SK-N-DZ (cell line): ENCODE measurements around the gene CEP70.
"Not testable (repeated sequence)": the region's sequence is repeated elsewhere in the genome, so short reads cannot be mapped to it uniquely, and the experiment has no call there.

ENCODE experiments used
- DNase-seq: peaks from one replicate; pipeline ENCODE4 v3.0.0-alpha.2; 2015; ENCODE audit warnings: low spot score

CEP70 gene

DNA sequence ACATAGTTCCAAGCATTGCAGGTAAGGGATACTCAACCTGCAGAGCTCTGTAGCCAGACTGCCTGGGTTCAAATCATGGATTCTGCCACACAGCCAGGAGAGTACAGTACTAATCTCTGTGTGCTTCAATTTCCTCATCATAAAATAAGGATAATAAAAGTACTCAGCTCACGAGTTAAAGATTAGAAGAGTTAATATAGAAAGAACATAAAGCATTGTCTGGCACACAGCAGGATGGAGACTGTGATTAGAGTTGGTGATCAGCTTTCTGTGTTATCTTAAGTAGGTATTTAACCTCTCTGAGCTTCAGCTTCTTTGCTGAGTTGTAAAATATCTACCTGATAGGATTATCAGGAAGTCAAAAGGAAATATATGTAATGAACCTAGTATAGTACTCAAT is 2.7 kb downstream of the CEP70 start:
- DNase-seq, result no peak

- DNase-seq, result no peak
Measured at GRCh38 chr3:138588445-138588844, 5.6 kb downstream of the CEP70 start.

DNA sequence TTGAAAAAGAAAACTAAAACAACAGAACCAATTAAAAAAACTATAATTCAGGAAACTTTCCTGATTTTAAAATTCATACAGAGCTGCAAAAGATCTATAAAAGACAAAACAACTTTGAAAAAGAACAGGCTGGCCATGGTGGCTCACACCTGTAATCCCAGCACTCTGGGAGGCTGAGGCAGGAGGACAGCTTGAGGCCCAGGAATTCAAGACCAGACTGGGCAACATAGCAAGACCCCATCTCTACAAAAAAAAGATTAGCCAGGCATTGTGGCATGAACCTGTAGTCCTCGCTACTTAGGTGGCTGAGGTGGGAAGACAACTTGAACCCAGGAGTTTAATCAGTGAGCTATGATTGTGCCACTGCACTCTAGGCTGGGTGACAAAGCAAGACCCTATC is 6.7 kb downstream of the CEP70 start:
- no peak for DNase-seq

GRCh38 chr3:138578961-138579574 is 15.0 kb downstream of the CEP70 start:
- DNase-seq, result no peak

DNA sequence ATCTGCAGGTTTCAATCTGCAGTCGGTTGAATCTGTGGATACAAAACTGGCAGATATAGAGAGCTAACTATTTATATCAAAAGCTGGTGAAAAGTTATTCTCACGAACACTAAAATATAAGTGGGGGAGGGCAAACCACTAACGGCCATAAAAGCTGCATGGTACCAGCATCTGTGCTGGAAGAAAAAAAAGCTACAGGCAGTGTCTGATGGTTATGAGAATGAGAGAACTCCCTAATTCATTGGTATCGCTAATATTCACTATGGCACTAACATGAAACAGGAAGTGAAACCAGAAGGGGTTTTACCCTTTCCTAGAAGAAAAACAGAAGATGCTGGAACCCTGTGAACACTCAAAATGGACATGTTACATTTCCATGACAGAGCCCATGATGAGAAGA is 15.9 kb downstream of the CEP70 start:
- no peak for DNase-seq

DNA sequence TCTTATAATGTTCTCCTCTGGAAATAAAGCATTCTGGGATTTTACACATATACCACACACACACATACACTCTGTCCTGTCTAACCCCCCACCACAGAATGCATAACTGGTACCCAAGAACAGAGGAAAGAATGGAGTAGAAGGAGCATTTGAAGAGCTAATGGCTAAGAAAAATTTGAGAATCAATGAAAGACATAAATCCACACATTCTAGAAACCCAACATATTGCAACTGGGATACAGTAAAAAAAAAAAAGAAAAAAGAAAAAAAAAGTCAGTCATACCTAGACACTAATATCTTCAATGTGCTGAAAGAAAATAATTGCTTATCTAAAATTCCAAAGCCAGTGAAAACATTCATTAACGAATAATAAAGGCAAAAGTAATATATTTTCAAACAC is 20.9 kb downstream of the CEP70 start:
- no peak for DNase-seq

- DNase-seq, result not testable (repeated sequence)
Measured at GRCh38 chr3:138569624-138570023, 24.4 kb downstream of the CEP70 start.

- no peak for DNase-seq
Measured at GRCh38 chr3:138569090-138569489, 25.0 kb downstream of the CEP70 start.

- DNase-seq, result no peak
Measured at GRCh38 chr3:138567403-138567802, 26.7 kb downstream of the CEP70 start.

DNA sequence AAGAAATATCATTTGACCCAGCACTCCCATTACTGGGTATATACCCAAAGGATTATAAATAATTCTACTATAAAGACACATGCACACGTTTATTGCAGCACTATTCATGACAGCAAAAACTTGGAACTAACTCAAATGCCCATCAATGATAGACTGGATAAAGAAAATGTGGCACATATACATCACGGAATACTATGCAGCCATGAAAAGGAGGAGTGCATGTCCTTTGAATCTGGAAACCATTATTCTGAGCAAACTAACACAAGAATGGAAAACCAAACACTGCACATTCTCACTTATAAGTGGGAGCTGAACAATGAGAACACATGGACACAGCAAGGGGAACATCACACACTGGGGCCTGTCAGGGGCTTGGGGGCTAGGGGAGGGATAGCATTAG is 27.8 kb downstream of the CEP70 start:
- not testable (repeated sequence) for DNase-seq

DNA sequence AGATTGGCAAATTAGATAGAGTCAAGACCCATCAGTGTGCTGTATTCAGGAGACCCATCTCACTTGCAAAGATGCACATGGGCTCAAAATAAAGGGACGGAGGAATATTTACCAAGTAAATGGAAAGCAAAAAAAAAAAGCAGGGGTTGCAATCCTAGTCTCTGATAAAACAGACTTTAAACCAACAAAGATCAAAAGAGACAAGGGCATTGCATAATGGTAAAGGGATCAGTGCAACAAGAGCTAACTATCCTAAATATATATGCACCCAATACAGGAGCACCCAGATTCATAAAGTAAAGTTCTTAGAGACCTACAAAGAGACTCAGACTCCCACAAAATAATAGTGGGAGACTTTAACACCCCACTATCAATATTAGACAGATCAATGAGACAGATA is 31.2 kb downstream of the CEP70 start:
- DNase-seq, result not testable (repeated sequence)

GRCh38 chr3:138560501-138560900 is 33.6 kb downstream of the CEP70 start:
- no peak for DNase-seq

DNA sequence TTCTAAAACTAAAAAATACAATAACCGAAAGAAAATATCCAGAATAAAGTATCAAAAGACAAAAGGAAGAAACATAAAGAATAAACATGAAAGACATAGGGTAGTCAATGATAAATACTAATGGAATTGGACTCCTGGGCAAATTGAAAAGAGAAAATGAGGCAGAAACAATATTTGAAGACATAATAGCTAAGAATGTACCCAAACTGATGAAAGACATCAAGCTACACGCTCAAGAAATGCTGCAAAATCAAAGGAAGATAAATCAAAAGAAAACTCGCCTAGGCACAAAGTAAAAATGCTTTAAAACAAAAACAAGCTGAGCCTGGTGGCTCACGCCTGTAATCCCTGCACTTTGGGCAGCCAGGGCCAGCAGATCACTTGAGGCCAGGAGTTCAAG is 34.9 kb downstream of the CEP70 start:
- no peak for DNase-seq

DNA sequence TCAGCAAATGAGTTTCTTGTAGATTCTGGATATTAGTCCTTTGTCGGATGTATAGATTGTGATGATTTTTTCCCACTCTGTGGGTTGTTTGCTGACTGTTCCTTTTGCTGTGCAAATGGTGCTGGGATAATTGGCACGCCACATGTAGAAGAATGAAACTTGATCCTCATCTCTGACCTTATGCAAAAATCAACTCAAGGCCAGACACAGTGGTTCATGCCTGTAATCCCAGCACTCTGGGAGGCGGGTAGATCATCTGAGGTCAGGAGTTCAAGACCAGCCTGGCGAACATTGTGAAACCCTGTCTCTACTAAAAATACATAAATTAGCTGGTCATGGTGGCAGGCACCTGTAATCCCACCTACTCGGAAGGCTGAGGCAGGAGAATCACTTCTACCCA is 39.3 kb downstream of the CEP70 start:
- not testable (repeated sequence) for DNase-seq

GRCh38 chr3:138550958-138551357 is 43.1 kb downstream of the CEP70 start:
- DNase-seq, result not testable (repeated sequence)

DNA sequence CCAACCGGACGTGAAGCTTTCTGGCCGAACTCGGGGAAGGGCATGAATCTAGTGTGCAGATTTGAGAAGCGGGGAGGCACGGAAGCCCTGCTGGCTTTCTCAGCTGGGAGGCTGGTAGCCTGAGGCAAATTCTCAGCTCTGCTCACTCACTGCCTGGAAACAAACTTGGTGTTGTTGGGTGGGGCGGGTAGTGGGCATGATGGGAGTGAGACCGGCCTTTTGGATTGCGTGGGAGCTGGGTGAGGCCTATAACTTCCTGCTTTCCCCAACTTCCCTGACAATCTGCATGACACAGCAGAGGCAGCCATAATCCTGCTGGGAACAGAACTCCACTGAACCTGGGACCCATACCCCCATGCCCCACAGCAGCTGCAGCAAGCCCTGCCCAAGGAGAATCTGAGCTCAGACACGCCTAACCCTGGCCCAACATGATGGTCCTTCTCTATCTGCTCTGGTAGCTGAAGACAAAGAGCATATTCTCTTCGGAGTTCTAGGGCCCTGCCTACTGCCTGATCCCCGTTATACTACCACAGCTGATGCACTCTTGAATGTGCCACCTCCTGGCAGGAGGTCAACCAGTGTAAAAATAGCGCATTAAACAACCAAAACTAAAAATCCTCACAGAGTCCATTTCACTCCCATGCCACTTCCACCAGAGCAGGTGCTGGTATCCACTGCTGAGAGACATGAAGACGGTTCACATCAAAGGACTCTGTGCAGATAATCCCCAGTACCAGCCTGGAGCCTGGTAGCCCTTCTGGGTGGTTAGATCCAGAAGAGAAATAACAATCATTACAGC is 44.7 kb downstream of the CEP70 start:
- DNase-seq, result no peak

DNA sequence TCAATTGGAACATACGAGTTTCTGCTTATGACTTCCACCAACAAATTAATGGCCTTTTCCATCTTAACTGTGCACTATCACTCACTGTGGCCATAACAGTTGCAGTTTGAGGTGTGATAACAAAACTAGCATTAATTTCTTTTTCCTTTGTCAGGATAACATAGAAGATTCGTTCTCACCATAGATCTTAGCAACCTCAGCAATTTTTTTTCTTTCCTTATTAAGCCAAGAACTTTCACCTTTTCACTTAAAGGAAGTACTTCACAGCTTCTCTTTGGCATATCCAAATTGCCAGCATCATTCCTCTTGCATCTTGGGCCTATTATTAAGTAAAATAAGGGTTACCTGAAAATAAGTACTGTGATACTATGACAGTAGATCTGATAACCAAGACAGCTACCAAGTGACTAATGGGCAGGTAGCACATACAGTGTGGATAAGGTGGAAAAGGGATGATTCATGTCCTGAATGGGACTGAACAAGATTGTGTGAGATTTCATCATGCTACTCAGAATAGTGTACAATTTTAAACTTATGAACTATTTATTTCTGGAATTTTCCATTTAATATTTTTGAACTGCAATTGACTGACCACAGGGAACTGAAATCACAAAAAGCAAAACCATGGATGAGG is 46.6 kb downstream of the CEP70 start:
- no peak for DNase-seq

DNA sequence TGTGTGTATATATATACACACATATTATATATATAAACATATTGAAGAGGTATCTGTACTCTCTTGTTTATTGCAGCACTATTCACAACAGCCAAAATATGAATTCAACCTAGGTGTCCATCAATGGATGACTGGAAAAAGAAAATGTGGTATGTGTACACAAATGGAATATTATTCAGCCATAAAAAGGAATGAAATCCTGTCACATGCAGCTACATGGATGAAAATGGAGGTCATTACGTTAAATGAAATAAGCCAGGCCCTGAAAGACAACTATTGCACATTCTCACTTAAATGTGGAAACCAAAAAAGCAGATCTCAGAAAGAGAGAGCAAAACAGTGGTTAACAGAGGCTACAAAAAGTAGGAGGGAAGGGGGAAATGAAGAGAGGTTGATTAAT is 49.5 kb downstream of the CEP70 start:
- DNase-seq, result no peak

DNA sequence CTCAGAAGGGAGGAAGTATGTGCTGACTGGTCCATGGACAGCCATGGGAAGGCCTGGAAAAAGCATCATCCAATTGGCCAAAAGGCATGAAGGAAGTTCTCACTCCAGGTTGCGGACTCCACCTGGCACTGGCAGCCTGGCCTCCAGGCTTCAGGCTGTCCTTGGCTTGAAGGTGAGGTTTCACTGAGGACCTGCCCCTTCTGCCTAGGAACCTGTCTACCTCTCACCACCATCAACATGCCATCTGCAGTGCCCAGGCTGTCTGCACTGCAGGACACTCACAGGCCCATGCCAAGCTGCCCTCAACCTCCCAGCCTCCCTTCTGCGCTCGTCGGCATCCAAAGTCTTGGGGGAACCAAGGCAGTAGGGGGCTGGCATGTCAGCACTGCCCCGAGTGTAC is 51.1 kb downstream of the CEP70 start:
- no peak for DNase-seq

GRCh38 chr3:138539352-138539751 is 54.7 kb downstream of the CEP70 start:
- no peak for DNase-seq

DNA sequence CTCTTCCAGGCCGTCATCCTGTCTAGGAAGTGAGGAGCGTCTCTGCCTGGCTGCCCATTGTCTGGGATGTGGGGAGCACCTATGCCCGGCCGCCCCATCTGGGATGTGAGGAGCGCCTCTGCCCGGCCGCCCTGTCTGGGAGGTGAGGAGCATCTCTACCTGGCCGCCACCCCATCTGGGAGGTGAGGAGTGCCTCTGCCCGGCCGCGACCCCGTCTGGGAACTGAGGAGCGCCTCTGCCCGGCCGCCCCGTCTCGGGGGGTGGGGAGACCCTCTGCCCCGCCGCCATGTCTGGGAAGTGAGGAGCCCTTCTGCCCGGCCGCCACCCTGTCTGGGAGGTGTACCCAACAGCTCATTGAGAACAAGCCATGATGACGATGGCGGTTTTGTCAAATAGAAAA is 72.6 kb downstream of the CEP70 start:
- DNase-seq, result not testable (repeated sequence)

DNA sequence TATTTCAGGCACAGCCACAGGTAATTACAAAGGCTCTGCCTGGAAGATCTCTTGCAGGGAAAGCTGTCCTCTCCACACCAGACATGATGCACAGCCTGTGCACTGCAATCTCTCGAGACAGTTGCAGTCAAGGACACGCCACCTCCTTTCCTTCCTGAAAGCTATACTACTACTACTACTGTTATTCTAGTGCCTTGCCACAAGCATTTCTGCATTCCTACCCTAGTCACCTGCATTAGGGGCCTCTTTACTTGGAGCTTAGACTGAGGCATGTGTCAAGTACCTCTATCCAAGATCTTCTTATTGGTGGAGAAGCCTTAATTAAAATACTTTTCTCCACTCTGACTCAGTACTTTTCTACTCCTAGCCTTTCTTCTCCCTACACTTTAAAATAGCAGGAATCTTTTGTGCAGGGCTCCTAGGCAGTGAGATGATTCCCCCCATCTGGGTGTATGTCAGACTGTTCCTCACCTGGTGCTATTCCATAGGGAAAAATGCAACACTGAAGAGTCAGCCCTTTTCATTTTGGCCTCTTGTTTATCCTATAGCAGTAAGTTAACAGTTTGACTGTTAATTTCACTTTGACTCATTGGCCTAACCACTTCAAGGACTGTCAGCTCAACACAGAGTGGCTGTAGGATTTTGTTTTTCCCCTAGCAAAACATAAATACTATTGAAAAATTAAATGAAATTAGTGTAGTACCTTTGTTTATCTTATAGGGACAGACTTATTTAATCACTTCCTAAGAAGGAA is 80.8 kb downstream of the CEP70 start:
- no peak for DNase-seq
